ENCODE data around the gene CAMKMT.
A peak's percentile ranks its signal among the peaks of the same experiment; 100 is the strongest.

The CAMKMT gene

DNA sequence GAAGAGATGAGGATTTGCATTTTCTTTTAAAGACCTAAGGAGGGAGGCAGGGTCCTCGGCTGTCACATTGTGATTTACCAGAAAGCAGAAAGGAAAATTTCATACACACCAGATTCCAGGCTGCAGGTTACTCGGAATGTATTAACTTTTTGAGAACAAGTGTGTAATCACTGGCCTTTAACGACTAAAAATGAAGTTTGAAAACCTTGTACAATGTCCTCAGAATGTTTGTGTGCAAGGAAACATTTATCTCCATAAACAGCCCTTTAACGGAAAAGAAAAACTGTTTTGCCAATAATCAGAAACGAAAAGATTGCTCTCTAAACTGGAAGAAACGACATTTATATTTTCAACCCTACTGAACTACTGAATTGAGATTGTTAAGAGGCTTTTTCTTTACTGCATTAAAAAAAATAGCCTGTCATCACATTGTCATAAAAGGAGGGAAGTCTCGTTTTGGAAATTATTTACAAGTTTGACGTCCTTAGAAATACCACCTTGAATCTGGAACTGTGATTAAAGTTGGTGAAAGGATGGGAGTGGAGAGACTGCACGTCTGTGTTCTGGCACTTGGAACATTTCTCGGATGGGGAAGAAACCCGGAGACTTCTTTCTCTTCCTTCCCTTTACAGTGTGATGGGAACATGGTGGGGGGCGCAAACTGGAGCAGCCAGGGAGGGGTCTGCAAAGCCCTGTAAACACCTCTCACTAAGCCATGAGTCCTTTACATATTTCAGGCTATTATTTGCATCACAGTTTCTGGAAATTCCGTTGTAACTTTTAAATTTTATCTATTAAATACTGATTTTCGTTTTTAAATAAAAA is 445.7 kb downstream of the CAMKMT start:
- DNase-seq = no peak

DNA sequence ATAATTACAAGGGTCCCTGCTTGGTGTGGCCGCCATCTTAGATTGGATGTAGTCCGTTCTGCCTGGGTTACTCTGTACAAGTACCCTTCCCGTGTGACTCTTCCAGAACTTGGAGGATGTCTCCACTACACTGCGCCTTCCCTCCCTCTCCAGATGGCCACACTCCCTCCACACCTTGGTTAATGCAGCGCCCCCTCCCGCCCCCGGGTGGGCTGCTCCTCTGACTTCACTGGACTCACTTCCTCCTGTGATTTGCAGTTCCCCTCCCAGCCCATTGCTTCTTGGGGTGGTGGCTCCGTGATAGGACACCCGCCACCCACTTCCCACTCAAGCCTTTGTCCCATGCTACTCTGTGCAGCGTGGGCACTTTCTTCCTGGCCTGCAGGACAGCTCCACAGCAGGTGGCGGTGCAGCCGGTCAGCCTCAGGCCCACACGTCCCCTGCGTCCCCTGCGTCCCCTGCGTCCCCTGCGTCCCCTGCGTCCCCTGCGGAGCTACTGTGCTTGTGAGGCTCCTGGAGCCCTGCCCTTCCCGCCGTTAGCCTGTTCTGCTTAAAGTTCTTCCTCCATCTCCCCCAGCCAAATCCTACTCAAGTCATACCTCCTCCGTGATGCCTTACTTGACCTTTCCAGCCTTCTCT is 449.3 kb downstream of the CAMKMT start:
- no peak for DNase-seq

DNA sequence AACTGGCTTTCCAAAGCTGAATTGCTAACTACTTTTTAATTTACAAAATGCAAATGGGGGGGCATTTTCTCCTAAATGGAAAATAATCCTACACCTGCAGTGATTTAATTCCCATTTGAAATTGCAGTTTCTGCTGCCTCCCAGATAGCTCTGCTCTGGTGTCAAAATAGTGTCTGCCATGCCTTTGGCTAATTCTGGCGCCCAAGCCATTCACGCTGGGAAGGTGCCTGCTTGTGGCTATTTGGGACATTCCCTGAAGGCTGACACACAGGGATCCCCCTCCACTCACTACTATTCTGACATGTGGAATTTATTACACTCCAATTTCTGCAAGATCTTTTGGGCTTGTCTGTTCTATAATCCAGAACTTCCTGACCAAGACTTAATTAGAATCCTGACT is 451.4 kb downstream of the CAMKMT start:
- no peak for DNase-seq

DNA sequence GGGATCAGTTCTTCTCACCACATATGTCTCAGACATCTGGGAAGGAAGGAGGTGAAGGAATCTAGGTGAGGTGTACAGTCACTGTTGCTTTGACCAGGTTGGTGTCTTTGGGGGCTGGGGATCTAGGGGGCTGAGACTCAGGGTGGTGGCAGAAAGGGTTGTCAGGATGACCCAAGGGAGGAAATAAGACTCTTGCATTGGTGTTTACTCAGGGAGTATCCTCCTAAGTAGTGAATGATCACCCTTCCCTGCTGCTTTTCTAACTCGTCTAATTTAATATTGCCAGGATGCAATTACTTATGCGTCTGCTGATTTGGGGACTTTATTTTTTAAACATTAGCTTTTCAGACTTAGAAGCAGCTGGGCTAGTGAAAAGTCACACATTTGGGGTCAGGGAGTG is 451.9 kb downstream of the CAMKMT start:
- DNase-seq = no peak

GRCh38 chr2:44817256-44817655 is 455.5 kb downstream of the CAMKMT start:
- no peak for DNase-seq

GRCh38 chr2:44817673-44818335 is 456.1 kb downstream of the CAMKMT start:
- peak; percentile 34 for DNase-seq

GRCh38 chr2:44819061-44819460 is 457.3 kb downstream of the CAMKMT start:
- no peak for DNase-seq

- no peak for DNase-seq
Measured at GRCh38 chr2:44821500-44821899, 459.8 kb downstream of the CAMKMT start.

DNA sequence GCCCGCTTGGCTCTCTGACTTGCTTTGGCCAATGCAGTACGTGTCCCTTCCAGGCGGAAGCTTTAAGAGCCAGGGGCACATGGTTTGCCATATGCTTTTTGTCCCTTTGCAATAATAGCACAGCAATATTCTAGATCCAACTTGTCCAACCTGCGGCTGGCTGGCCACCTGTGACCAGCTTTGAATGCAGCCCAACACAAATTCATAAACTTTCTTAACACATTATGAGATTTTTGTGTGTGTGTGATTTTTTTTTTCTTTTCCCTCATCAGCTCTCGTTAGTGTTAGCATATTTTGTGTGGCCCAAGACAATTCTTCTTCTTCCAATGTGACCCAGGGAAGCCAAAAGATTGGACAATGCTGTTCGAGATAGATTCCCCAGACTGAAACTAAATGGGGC is 460.4 kb downstream of the CAMKMT start:
- no peak for DNase-seq

Measured in SHP77 treated with DMSO at 0.1 percent for 48 hours (cell line).